Progenitor cell of endocrine pancreas (in vitro differentiated cells): ENCODE data around the gene ZCCHC7. TPM values are rescaled to one million over a fixed set of nuclear protein-coding genes. Genes with fewer than 3 reads are reported as not detected.

Experiments
- DNase-seq: peaks from one replicate; pipeline ENCODE4 v3.0.0; 2021; ENCODE audit warnings: low spot score; ENCODE audit not compliant: unreplicated experiment
- H3K27ac Mint-ChIP-seq: 2 replicates; pipeline ENCODE4 v1.8.0; 2021; ENCODE audit warnings: mild to moderate bottlenecking, moderate library complexity, mixed read lengths
- H3K27me3 Mint-ChIP-seq: 2 replicates; pipeline ENCODE4 v1.8.0; 2021; ENCODE audit warnings: mixed read lengths
- H3K36me3 Mint-ChIP-seq: 2 replicates; pipeline ENCODE4 v1.8.0; 2022; ENCODE audit warnings: mixed read lengths; ENCODE audit not compliant: insufficient read depth
- H3K4me1 Mint-ChIP-seq: 2 replicates; pipeline ENCODE4 v1.8.0; 2021; ENCODE audit warnings: low read depth, mixed read lengths
- H3K4me3 Mint-ChIP-seq: 2 replicates; pipeline ENCODE4 v1.8.0; 2021; ENCODE audit warnings: low read depth, mild to moderate bottlenecking, moderate library complexity, mixed read lengths
- H3K9me3 Mint-ChIP-seq: 2 replicates; pipeline ENCODE4 v1.8.0; 2021; ENCODE audit warnings: low read depth, mixed read lengths
- CTCF ChIP-seq: fragments of 200-600 bp; sonication (generic); IDR thresholded peaks from one replicate; pipeline ENCODE4 v1.5.0; 2021; ENCODE audit warnings: antibody characterized with exemption, mild to moderate bottlenecking; ENCODE audit not compliant: unreplicated experiment
- total RNA-seq: library from RNA; stranded (reverse); gene quantifications from 2 replicates; pipeline ENCODE4 v1.2.1, GENCODE V29; 2021

Gene ZCCHC7
- total RNA-seq, 1 donor from 2014 or later, result 16.6 TPM

DNA sequence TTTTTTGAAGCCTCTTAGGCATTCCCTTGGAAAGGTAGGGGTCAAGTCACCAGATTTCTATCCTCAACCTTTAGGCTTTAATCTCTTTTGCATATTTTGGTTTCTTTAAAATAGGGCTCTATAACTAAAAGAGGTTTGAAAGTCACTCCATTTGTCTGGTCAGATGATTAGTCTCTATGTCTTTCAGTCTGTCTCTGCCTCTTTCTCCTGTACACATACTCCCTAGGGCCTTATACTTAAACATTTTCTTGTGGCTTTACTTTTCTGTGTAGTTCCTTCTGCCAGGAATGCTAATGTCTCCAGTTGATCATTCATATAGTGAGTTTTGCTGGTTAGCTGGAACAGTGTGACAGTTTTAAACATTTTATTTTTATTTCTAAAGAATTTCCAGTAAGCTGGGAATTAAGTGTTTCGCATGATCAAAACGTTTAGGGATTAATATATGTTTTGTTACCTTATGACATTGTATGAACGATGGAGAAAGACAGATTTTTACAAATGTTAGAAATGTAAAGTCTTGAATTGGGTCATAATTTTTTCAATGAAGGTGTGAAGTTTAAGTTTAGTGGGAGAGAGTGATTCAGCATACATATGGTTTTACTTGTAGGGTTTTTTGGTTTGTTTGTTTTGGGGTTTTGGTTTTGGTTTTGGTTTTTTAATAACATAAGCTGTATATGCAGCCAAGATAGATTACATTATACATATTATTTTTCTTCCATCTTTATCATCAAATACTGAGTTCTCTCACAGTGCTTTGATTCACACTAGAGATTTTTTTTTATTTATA is 90.6 kb downstream of the ZCCHC7 start:
- Mint-ChIP-seq H3K27ac (no peak overlapping the region), H3K9me3 (no peaks in the 10 kb centered on the region)
- no peak for TF ChIP-seq CTCF

DNA sequence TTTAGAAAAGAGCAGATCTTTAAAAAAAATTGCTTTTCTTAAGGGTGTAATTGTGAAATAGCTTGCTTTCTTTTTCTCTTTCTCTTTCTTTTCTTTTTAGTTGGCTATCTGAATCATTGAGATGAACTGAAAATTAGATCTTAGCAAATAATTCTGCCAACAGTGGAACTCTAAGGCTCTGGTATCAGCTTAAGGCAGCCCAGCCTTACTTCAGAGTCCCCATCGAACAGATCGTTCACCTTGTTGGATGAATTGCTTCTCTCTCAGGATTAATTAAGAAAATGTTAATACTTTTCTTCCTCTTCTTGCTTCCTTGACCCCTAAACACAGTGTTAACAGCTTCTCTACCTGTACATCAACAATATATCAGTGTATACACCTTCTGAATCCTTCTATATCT is 92.1 kb downstream of the ZCCHC7 start:
- H3K36me3 Mint-ChIP-seq, result peaks cover 5% of the 10 kb centered on the region
- no peak for TF ChIP-seq CTCF
- H3K4me3 Mint-ChIP-seq, result no peak overlapping the region
- H3K27me3 Mint-ChIP-seq, result no peaks in the 10 kb centered on the region
- no peaks in the 10 kb centered on the region for H3K4me1 Mint-ChIP-seq
- no peaks in the 10 kb centered on the region for H3K9me3 Mint-ChIP-seq
- no peak overlapping the region for H3K27ac Mint-ChIP-seq
- no peak for DNase-seq

More for the DNA sequence above, 90.6 kb downstream of the ZCCHC7 start:
- no peaks in the 10 kb centered on the region for H3K4me1 Mint-ChIP-seq
- DNase-seq, result no peak
- H3K4me3 Mint-ChIP-seq, result no peak overlapping the region
- H3K36me3 Mint-ChIP-seq, result peaks cover 9% of the 10 kb centered on the region
- H3K27me3 Mint-ChIP-seq, result no peaks in the 10 kb centered on the region

- Mint-ChIP-seq H3K27ac (no peak overlapping the region), H3K4me1 (no peaks in the 10 kb centered on the region), H3K36me3 (peaks cover 1% of the 10 kb centered on the region), H3K27me3 (no peaks in the 10 kb centered on the region), H3K4me3 (no peak overlapping the region), H3K9me3 (no peaks in the 10 kb centered on the region)
- TF ChIP-seq CTCF, result no peak
- no peak for DNase-seq
Measured at GRCh38 chr9:37215381-37215780, 95.0 kb downstream of the ZCCHC7 start.

- Mint-ChIP-seq H3K27ac (no peak overlapping the region), H3K36me3 (peaks cover 1% of the 10 kb centered on the region), H3K27me3 (no peaks in the 10 kb centered on the region), H3K9me3 (no peaks in the 10 kb centered on the region), H3K4me1 (no peaks in the 10 kb centered on the region), H3K4me3 (no peak overlapping the region)
- DNase-seq, result no peak
- TF ChIP-seq CTCF, result no peak
Measured at GRCh38 chr9:37215830-37216229, 95.5 kb downstream of the ZCCHC7 start.

GRCh38 chr9:37217161-37217560 is 96.8 kb downstream of the ZCCHC7 start:
- H3K27ac Mint-ChIP-seq, result no peak overlapping the region
- H3K9me3 Mint-ChIP-seq, result no peaks in the 10 kb centered on the region
- H3K4me1 Mint-ChIP-seq, result no peaks in the 10 kb centered on the region
- peaks cover 1% of the 10 kb centered on the region for H3K36me3 Mint-ChIP-seq
- DNase-seq, result no peak
- no peak overlapping the region for H3K4me3 Mint-ChIP-seq
- no peak for TF ChIP-seq CTCF
- H3K27me3 Mint-ChIP-seq, result no peaks in the 10 kb centered on the region
